HEK293 (cell line): ENCODE measurements around the gene MACC1.

Source experiments
- BCL11B ChIP-seq: fragments of 450-650 bp; formaldehyde crosslinking; IDR thresholded peaks from 2 replicates; pipeline ENCODE4 v1.5.1; 2016; ENCODE audit warnings: low read depth, missing biosample characterization, missing genetic modification characterization
- CTCF ChIP-seq: fragments of 450-650 bp; formaldehyde crosslinking; IDR thresholded peaks from 2 replicates; pipeline ENCODE4 v1.5.1; 2016; ENCODE audit warnings: missing biosample characterization, missing genetic modification characterization
- PATZ1 ChIP-seq: fragments of 450-650 bp; formaldehyde crosslinking; IDR thresholded peaks from 2 replicates; pipeline ENCODE4 v1.5.1; 2016; ENCODE audit warnings: missing biosample characterization, missing genetic modification characterization
- ZBTB11 ChIP-seq: fragments of 450-650 bp; formaldehyde crosslinking; conservative IDR thresholded peaks from 2 replicates; pipeline ENCODE4 v1.5.1; 2016; ENCODE audit warnings: low read depth, missing biosample characterization, missing genetic modification characterization
- ZIC2 ChIP-seq: fragments of 450-650 bp; formaldehyde crosslinking; IDR thresholded peaks from 2 replicates; pipeline ENCODE4 v1.5.1; 2016; ENCODE audit warnings: missing biosample characterization, missing genetic modification characterization
- ZNF140 ChIP-seq: fragments of 450-650 bp; formaldehyde crosslinking; IDR thresholded peaks from 2 replicates; pipeline ENCODE4 v1.5.1; 2016; ENCODE audit warnings: missing biosample characterization, missing genetic modification characterization
- ZNF174 ChIP-seq: fragments of 450-650 bp; formaldehyde crosslinking; IDR thresholded peaks from 2 replicates; pipeline ENCODE4 v1.5.0; 2017; ENCODE audit warnings: missing biosample characterization, mild to moderate bottlenecking, missing genetic modification characterization
- ZNF274 ChIP-seq, 2 experiments: fragments of 200-500 bp in 1 of 2; fragments of 450-650 bp in 1 of 2; sonication (Bioruptor generic) in 1 of 2; formaldehyde crosslinking in 1 of 2; IDR thresholded peaks; 2 replicates each; pipeline versions ENCODE4 v1.5.1 to v1.6.1; 2014 to 2016; ENCODE audit warnings: borderline replicate concordance in 1 of 2, inconsistent platforms in 1 of 2, low read length in 1 of 2, missing biosample characterization in 1 of 2, missing genetic modification characterization in 1 of 2
- ZNF398 ChIP-seq: fragments of 450-650 bp; formaldehyde crosslinking; IDR thresholded peaks from 2 replicates; pipeline ENCODE4 v1.5.1; 2017; ENCODE audit warnings: missing biosample characterization, missing genetic modification characterization
- ZNF416 ChIP-seq: fragments of 450-650 bp; formaldehyde crosslinking; IDR thresholded peaks from 2 replicates; pipeline ENCODE4 v1.5.1; 2016; ENCODE audit warnings: missing biosample characterization, missing genetic modification characterization
- ZNF621 ChIP-seq: fragments of 450-650 bp; formaldehyde crosslinking; IDR thresholded peaks from 2 replicates; pipeline ENCODE4 v1.5.1; 2017; ENCODE audit warnings: missing biosample characterization, missing genetic modification characterization
- ZNF791 ChIP-seq: fragments of 450-650 bp; formaldehyde crosslinking; IDR thresholded peaks from 2 replicates; pipeline ENCODE4 v1.5.1; 2016; ENCODE audit warnings: missing biosample characterization, missing genetic modification characterization
- ZSCAN5A ChIP-seq: fragments of 450-650 bp; formaldehyde crosslinking; IDR thresholded peaks from 2 replicates; pipeline ENCODE4 v1.5.1; 2016; ENCODE audit warnings: missing biosample characterization, missing genetic modification characterization

- no peak for TF ChIP-seq ZNF274 (IDR thresholded peaks at IDR 0.05; ENCODE audit: low read length)
- no peak for TF ChIP-seq ZNF274 (tag by site-specific recombination; IDR thresholded peaks at IDR 0.05; ENCODE audit: borderline replicate concordance)
- TF ChIP-seq CTCF (tag by site-specific recombination), result no peak
- no peak for TF ChIP-seq ZNF398 (tag by site-specific recombination)
- no peak for TF ChIP-seq ZNF416 (tag by site-specific recombination)
- no peak for TF ChIP-seq ZNF791 (tag by site-specific recombination)
- TF ChIP-seq ZNF174 (tag by site-specific recombination), result no peak
- no peak for TF ChIP-seq PATZ1 (tag by site-specific recombination)
- TF ChIP-seq ZBTB11 (tag by site-specific recombination), result no peak
- TF ChIP-seq ZNF621 (tag by site-specific recombination), result no peak
- TF ChIP-seq ZNF140 (tag by site-specific recombination), result no peak
- TF ChIP-seq BCL11B (tag by site-specific recombination), result no peak
- TF ChIP-seq ZIC2 (tag by site-specific recombination), result no peak
- TF ChIP-seq ZSCAN5A (tag by site-specific recombination), result no peak
These were observed 105.2 kb downstream of the MACC1 start for GRCh38 chr7:20111821-20112542.
